ENCODE results near the gene THTPA.

THTPA gene

DNA sequence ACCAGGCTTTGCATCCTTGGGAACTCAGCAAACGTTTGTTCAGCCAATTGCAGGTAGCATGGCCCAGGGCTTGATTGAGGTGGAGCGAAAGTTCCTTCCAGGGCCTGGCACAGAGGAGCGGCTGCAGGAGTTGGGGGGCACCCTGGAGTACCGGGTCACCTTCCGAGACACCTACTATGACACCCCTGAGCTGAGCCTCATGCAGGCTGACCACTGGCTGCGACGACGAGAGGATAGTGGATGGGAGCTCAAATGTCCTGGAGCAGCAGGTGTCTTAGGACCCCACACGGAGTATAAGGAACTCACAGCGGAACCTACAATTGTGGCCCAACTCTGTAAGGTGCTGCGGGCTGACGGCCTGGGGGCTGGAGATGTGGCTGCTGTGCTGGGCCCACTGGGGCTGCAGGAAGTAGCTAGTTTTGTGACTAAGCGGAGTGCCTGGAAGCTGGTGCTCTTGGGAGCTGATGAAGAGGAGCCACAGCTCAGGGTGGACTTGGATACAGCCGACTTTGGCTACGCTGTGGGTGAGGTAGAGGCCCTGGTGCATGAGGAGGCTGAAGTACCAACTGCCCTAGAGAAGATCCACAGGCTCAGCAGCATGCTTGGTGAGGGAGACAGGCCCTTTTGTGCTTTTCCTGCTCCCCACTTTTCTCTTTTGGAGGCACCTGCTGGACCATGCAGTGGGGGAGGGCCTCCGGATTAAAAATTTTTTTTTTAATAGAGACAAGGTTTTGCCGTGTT, 799 bp downstream of the THTPA start:
- DNase-seq = no peak

DNA sequence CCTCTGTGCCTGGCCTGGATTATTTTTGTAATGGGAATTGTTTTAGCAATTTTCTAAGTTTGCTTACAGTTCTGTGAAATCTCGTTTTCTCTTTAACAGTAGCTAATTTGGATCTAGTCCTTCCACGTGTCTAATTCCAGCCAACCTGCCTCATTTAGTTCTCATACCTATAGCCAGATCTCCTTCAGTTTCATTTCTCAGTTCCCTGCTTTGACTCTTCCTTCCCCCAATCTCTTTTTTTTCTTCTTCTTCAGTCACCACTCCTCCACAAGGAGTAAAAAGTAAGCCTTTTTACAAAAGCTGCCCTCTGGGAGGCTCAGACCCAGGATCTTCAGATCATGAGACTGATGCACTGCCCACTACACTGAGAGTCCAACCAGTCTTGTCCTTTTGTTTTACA, 1.4 kb downstream of the THTPA start:
- DNase-seq = no peak

DNA sequence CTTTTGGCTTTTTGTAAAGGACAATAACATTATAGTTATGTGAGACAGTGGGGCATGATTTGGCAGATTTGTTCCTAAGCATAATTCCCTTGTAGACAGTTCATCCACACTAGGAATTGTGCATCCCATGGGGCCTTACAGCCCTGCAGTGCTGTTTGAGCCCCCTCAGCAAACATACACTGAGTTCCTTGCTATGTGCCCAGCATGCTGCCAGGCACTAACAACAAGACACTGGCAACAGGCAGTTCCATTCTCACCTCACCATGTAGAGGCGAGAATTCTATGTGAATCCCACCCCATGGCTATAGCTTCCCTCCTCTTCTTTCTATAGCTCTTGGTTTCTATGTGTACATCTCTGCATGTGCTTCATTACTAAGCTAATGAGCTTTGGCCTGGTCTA, 1.9 kb downstream of the THTPA start:
- no peak for DNase-seq

DNA sequence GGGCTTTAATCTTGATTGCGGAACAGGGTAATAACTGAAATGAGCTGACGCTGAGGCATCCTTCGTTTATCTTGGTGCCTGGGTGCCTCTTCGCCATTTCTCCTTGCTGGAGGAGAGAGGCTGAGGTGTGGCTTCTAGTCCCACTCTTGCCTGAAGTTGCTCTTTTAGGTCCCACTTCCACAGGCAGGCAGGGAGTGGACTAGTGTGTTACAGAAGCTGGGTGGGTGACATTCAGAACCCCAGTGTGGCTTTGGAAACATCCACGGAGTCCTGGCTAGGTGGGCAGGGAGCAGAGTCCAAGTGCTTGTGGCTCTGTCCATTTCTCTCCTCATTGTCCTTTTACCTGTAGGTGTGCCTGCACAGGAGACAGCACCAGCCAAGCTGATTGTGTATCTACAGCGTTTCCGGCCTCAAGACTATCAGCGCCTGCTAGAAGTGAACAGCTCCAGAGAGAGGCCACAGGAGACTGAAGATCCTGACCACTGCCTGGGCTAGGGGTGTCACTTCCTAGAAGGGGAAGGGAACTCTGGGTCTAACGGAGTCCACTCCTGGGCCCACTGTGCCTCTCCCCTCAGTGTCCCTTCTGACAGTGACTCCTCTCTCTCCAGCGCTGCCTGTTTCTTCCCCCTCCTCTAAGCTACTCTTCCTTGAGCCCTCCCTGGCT, 2.4 kb downstream of the THTPA start:
- DNase-seq = no peak

DNA sequence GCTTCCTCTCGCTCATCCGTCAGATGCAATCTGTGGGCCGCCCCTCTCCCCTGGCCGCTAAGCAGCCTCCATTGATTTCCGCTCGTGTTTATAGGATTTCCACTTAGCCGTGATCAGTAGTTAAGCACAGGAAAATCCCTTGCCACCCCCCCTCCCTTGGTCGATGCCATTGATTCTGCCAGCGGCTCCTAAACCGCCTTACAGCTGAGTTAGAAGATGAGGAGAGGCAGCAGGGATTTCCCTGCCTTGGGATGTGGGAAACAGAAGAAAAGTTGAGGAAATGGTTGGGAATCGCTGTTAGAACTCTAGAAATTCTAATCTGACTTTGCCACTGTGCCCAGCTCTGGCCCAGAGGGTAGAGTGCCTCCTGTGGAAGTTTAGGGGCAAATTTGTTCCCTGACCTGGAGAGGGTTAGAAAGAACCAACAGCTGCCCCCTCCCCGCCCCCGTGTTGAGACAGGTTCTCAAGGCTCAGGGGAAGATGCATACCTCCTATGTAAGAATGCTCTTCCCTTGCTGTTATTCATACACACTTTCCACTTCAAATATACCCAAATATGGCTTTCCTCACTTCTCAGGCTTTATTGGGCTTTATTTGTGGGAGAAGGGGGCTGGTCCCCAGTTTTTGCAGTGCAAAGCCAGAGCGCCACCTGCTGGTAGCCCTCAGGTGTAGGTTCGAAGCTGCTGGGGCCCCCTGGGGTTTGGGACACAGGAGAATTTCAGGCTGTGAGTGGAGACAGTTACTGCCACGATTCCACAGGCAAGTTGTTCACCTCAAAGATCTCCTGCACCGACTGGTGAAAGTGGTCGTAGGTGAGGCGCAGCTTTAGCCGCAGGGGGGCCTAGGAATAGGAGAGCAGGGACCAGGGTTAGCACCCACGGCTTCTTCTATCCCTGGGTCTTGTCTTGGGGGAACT, 3.2 kb downstream of the THTPA start:
- DNase-seq = peak in 1 of 2 experiments; percentile 20

DNA sequence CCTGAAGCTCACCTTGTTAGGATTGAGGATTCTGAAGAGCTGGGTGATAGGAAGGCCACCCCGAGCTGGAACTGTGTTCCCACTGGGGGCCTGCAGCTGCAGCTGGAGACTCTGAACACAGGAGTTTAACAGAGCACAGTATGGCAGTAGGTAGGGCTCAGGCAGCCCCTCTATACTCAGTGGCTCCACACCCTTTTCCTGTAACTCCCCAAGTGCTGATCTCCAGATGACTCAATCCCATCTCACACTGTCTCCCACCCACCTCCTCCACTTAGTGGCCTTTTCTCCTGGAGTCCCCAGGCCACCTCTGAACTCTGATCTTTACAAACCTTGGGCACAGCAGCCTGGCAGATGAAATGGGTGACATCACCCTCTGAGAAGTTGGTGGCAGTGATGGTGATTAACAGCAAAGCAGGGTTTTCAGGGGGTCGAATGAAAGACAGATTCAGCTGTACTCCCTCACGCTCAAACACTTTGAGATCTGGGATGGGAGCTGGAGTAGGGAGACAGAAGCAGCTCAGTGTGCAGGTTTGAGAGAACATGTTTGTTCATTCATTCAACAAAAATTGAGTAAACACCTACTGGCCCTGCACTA, 4.0 kb downstream of the THTPA start:
- no peak for DNase-seq

DNA sequence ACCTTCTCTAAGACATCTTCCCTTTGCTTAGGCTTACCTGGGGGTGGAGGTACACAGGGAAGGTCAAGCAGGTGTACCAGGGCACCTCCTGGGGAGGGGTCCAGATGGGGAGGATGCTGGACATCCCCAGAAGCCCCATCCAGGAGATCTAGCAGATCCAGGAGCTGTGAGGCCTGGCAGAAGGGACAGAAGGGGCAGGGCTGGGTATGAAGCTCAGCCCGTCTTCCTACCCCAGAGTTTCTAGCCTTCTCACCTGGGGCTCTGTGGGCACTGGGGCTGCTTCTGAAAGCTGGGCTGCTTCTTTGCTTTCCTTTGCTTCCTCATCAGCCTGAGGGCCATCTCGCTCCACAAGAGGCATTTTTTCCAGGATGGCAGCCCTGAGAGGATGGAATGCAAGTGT, 5.2 kb downstream of the THTPA start:
- DNase-seq = no peak

DNA sequence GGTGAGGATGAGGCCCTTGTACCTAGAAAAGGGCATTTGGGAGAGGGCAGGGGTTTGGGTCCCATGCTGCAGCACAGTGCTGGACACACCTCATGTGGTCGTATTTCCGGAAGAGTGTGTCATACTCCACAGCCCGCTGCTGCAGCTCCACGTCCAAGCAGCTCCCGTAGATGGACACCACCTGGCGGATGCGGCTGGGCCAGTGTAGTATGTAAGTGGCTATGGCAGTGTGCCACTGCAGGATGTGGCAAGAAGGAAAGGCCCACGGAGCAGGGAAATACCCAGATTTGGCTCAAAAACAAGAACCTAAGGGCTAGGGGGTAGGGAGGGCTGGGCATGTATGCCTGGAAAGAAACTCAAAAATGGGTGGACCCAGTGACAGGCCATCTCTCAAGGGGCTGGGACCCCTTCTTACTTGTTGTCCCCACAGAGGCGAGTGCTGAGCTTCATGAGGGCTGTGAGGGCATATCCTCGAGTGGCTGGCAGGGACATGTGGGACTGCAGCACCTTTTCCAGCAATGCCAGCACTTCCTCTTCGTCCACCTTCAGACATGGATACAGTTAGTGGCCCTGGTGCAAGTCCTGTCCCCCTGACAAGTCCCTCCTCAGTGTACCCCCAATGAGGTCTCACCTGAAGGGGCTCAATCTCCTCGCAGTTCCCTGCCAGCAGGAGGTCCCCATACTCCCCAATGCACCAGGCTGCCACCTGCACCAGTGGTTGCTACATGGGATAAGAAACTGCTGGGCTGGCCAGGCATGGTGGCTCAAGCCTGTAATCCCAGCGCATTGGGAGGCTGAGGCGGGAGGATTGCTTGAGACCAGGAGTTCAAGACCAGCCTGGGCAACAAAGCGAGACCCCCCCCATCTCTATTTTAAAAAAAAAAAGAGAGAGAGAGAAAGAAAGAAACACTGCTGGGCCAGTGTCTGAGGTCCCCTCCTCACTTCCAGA, 6.1 kb downstream of the THTPA start:
- DNase-seq = no peak

DNA sequence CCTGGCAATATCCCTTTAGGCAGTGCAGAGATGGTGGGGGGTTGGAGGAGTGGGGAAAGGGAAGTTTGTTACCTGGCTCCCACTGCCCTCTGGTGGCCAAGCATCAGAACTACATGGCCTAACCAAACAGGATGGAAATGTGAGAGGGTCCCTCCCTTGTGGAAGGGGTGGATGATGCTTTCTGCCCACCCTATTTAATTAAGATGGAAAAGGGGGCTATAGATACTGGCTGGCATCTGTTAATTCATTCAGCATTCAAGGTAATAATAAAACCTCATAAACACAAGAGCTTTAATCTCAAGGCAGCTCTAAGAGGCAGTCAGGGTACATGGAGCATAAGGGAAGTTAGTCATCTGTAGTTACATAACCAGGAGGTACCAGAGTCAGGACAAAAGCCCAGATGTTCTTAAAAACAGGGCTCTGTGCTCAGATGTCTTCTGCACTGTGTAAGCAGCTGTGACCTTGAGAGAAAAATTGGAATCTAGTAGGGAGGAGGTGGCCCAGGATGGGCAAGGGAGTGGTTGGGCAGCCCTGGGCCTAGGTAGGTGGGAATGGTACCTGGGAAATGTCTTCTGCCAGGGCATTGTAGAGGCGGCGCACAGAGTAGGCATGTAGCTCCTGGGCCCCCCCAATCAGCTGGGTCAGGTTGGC, 6.9 kb downstream of the THTPA start:
- peak; percentile 24 to 46 for DNase-seq

DNA sequence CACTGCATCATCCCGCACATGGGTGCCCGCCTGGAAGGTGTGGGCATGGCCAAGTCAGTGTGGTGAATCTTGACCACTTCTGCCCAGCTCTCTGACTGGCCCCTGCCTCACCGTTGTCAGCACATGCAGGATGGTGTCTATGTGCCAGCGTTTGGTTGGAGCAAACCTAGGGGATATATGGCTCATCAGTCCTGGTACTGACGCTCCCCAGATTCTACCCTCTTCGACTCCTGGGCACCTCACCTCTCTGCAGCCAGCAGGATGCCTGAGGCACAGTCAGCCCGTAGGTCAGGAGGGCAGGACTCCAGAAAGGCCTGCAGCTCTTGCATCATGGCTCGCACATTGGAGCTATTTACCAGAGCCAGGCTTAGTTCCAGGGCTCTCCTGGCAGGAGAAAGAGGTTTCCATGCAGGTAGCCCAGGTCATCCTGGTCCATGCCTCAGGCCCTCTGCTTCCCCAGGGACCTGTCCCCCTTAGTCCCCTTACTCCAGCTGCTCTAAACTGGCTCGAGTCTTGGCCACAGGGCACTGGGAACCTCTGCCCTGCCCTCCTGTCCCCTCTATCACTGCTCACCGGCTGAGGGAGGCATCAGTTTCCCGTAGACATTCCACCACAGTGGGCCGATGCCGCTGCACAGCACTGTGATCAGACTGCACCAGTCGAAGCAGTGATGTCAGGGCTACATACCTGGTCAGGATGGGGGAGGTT, 7.6 kb downstream of the THTPA start:
- DNase-seq = no peak

DNA sequence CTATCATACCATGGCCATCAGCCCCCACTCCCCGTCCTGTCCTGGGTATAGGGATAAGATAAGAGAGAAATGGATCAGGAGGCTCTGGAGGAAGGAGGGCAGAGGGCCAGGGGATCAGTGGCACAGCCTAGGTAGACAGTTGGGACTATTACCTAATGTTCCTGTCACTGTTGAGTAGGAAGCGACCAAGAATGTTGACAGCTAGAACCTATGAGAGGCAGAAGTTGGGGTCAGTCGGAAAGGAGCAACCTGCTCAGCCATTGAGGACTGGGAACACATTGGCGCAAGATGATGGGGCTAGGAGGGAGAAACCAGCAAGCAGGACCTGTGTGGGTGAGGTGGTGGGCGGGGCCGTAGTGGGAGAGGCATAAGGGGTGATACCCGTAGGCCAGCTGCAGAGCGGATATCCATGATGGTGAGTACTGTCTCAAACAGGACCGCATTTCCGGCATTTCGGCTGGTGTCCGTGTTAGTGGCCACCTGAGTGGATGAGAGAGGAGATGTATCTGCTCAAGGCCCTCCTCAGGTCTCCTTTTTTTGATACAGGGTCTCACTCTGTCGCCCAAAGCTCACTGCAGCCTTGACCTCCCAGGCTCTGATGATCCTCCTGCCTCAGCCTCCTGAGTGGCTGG, 8.2 kb downstream of the THTPA start:
- no peak for DNase-seq

DNA sequence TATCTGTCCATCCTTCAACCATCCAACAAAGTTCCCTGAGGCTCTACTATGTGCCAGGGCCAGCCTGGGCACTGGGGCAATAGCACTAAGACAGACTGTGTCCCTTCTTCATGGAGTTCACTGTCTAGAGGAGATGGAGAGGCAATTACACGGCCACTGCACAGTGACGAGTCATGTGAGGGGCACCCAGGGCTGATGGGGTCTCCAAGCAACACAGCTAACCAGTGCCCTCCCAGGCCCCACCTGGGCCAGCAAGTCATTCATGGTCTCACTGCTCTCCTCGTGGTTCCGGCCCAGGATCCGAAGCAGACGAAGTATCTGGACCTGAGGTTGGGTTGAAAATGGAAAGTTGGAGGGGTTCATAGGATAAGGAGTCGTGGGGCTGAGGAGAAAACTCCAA, 8.8 kb downstream of the THTPA start:
- DNase-seq = no peak

DNA sequence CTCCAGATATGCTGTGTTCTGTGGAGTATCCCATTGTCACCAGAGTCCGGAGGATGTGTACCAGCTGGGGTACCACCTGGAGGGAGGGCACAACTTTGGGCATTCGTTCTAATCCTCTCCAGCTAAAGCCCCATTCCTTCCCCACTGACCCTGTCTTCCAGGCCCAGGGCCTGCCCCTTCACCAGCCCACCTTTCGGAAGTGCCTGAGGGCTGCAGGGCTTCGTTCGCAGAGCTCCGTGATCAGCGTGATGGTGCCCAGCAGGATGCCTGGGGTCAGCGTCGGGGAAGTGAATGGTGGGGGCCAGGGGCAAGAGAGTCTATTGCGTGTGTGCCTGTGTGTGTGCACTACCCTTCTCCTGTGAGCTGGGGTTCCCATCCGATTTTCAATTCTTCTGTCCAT, 9.6 kb downstream of the THTPA start:
- DNase-seq = no peak

DNA sequence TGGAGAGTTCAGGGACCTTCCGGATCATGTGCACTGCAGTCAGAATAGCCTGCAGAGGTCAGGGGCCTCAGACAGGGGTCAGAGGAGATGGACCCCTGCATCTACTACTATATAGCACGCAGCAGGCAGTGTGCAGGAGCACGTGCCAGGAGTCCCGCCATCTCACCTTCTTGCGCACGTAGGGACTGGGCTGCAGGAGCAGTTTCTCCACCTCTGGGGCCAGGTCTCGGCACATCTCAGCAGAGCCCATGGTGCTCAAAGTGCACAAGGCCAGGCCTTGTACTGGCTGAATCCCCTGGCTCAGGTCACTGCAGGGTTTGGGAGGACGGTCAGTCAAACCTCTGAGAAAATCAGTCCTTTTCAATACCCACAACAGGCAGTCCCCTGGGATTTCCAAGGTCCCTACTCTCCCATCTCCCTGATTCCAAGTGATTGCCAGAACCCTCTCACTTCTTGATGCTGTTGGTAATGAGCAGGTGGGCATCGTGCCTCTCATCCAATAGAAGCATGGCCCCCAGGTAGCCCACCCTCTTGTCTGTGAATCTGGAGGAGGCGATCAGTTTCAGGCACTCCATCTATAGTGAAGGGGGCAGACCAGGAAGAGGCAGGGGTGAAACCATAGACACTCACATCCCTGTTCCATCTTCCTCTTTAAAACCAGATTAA, 10.2 kb downstream of the THTPA start:
- no peak for DNase-seq

DNA sequence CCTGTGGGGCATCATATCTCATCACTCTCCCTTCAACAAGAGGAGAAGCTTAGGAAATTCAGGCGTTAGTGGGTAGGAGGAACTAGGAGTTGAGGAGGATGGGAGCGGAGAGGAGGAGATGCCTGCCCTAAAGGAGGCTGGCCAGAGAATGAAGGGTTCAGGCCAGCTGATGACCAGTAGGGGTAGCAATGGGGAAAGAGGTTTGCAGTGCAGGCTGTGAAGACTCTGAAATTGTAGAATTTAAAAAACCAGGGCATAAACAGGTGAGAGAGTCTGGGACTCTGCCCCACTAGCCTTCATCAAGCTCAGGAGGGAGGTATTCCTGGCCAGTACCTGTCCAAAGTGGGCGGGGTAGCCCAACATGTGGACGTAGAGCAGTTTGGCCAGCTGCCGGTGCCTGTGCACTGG, 10.7 kb downstream of the THTPA start:
- DNase-seq = no peak

DNA sequence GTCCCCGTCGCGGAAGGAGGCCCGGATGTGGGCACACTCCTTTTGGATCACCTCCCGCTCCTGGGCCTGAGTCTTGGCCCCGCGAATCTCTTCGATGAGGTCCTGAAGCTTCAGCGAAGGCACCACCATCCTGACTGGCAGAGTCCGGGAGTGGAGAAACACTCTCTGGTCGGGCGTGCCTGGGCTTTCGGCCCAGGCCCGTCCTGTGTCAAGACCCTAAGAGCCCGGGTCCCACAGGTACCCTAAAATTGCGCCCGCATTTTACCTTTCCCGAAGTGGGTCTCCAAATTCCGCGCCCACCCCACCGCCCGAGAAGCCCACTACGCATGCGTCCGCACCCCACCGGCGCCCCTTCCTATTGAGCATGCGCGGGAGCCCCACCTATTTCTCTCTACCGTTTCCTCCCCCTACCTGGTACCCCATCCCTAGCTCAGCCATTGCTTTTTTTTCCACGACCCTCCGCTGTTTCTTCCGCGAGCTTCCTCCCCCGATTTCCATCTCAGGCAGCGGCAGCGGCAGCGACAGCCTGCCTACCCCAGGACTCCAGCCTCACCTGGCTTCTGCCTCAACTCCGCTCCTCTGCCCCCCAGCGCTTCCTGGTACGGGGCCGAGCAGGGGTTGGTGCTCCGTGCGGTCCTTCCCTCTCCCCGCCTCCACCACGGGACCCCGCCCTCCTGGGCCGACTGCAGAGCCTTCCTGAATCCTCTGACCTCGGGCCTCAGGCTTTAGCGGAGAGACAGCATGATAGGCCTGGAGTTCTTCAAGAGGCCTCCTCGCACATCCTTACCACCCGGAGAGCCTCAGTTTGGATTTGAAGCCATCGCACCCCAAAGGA, 11.3 kb downstream of the THTPA start, which contains the start of gene AP1G2:
TSS of gene AP1G2 (minus strand) at position 606 of the 835 bp plus-strand sequence. CDS start at position 129, 477 bp downstream.
- peak; percentile 73 to 95 for DNase-seq

DNA sequence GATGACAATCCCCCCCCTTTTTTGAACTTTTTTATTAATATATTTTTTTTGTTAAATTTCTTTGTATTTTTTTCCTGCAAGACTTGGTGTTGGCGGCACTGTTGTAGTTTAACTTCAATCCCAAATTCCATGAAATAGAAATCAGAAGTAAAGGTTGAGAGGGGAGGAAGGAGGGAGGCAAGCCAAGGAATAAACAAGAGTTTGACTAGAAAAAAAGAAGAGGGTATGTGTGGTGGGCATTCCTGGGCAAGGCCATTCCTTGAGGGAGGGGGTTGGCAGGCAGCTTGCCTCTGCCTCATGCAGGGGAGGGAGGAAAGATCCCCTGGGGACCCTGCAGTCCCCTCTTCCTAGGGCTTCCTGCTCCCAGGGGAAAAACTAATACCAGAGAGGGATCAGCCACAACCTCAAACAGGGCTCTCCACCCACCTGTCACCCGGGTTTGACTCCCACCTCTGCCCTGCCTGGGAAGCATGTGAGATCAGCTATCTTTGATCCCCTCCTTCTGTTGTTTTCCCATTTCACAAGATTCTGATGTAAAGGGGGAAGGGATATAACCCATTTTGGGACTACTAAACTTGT, 12.0 kb downstream of the THTPA start:
- no peak for DNase-seq
